Measurements from ENCODE around the gene MEDAG.

Gene MEDAG

DNA sequence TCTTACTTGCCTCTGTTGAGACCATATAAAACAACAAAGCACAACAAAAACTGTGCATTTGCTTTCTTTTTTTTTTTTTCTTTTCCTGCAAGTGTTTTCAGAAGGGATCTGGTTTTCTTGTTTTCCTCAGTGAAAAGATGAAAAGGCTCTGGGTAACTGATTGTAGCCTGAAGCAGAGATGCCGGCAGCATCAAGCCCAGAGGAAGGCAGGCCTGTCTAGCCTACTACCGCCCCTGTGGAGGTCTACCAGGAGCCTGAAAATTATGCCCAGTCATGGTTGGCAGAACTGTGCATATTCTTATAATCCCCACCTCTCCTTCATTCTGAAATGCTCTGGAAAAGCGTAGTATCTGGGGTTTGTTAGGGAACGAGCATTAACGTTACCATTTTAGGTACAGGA lies 32.6 kb upstream of the MEDAG start:
- POLR2A ChIA-PET, result no interaction called here
- Histone ChIP-seq H3K9me3 (ENCODE audit: control insufficient read depth, insufficient read depth, low read depth, low read length) (no peaks in the 10 kb centered on the region), H3K4me1 (ENCODE audit: control insufficient read depth, insufficient read depth, low read length) (no peaks in the 10 kb centered on the region), H3K4me3 (ENCODE audit: low read depth, low read length) (no peak overlapping the region), H3K36me3 (ENCODE audit: control insufficient read depth in 2 of 2, insufficient read depth in 1 of 2, low read length in 2 of 2) (no peaks in the 10 kb centered on the region), H3K27ac (ENCODE audit: extremely low read depth, low read depth, low read length) (no peak overlapping the region)
- no peak for TF ChIP-seq ZNF561 (tag by site-specific recombination; IDR thresholded peaks at IDR 0.05; ENCODE audit: borderline replicate concordance)
- TF ChIP-seq ZNF629 (tag by site-specific recombination; IDR thresholded peaks at IDR 0.05), result no peak
- TF ChIP-seq ZNF660 (tag by site-specific recombination; IDR thresholded peaks at IDR 0.05), result no peak
- TF ChIP-seq ZNF423 (tag by site-specific recombination; IDR thresholded peaks at IDR 0.05), result no peak
- TF ChIP-seq ZNF426 (tag by site-specific recombination; IDR thresholded peaks at IDR 0.05), result no peak
- TF ChIP-seq, protein P1, sequence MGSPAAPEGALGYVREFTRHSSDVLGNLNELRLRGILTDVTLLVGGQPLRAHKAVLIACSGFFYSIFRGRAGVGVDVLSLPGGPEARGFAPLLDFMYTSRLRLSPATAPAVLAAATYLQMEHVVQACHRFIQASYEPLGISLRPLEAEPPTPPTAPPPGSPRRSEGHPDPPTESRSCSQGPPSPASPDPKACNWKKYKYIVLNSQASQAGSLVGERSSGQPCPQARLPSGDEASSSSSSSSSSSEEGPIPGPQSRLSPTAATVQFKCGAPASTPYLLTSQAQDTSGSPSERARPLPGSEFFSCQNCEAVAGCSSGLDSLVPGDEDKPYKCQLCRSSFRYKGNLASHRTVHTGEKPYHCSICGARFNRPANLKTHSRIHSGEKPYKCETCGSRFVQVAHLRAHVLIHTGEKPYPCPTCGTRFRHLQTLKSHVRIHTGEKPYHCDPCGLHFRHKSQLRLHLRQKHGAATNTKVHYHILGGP (tag by site-specific recombination; IDR thresholded peaks at IDR 0.05), result no peak
- TF ChIP-seq, protein P2, sequence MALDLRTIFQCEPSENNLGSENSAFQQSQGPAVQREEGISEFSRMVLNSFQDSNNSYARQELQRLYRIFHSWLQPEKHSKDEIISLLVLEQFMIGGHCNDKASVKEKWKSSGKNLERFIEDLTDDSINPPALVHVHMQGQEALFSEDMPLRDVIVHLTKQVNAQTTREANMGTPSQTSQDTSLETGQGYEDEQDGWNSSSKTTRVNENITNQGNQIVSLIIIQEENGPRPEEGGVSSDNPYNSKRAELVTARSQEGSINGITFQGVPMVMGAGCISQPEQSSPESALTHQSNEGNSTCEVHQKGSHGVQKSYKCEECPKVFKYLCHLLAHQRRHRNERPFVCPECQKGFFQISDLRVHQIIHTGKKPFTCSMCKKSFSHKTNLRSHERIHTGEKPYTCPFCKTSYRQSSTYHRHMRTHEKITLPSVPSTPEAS (tag by site-specific recombination; IDR thresholded peaks at IDR 0.05), result no peak
- TF ChIP-seq KLF1 (tag by site-specific recombination; IDR thresholded peaks at IDR 0.05), result no peak
- TF ChIP-seq ZFP41 (tag by site-specific recombination; IDR thresholded peaks at IDR 0.05; ENCODE audit: borderline replicate concordance), result no peak
- TF ChIP-seq ZNF223 (tag by site-specific recombination; IDR thresholded peaks at IDR 0.05), result no peak
- no peak for TF ChIP-seq HOXD13 (CRISPR knock-in tag; IDR thresholded peaks at IDR 0.05; ENCODE audit: borderline replicate concordance)
- TF ChIP-seq HOXC10 (CRISPR knock-in tag; IDR thresholded peaks at IDR 0.05), result no peak
- TF ChIP-seq SCRT1 (tag by site-specific recombination; IDR thresholded peaks at IDR 0.05; ENCODE audit: borderline replicate concordance), result no peak
- no peak for TF ChIP-seq ZNF560 (tag by site-specific recombination; IDR thresholded peaks at IDR 0.05; ENCODE audit: borderline replicate concordance)
- TF ChIP-seq ZNF140 (tag by site-specific recombination; IDR thresholded peaks at IDR 0.05), result no peak
- CTCF ChIA-PET, result interaction anchor here (0.7 to 1.5 kb wide), 3 partner anchors 8 to 61 kb away, joined by 3 to 4 read pairs (median 3); no protein-coding TSS in a partner anchor

DNA sequence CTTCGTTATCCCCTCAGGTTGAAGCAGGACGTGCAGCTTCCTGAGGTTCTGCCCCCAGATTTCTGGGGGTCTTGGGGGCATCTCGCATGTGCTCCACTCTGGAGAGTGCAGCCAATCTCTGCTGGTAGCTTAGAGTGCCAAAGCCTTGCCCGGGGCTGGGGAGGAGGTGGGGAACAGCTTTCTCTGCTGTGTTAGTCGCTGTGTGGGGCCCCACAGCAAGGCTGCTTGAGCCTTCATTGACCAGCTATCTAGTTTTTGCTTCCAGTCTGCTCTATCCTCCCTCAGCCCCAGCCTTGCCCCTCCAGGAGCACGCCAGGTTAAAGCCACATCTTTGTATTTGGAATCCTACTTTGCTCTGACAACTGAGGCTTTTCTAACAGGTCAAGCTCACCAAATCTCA lies 32.0 kb upstream of the MEDAG start:
- H3K27ac ChIP-seq (ENCODE audit: extremely low read depth, low read depth, low read length), result no peak overlapping the region
- ChIA-PET POLR2A (no interaction called here), CTCF (interaction anchor here (1.0 to 1.5 kb wide), 2 partner anchors 9 to 19 kb away, joined by 3 to 4 read pairs; no protein-coding TSS in a partner anchor)
- TF ChIP-seq ZEB2 (tag by site-specific recombination; IDR thresholded peaks at IDR 0.05), result no peak
- TF ChIP-seq ZSCAN30 (tag by site-specific recombination; IDR thresholded peaks at IDR 0.05), result no peak
- no peak for TF ChIP-seq ZNF654 (tag by site-specific recombination; IDR thresholded peaks at IDR 0.05; ENCODE audit: low read depth)
- TF ChIP-seq, protein P3, sequence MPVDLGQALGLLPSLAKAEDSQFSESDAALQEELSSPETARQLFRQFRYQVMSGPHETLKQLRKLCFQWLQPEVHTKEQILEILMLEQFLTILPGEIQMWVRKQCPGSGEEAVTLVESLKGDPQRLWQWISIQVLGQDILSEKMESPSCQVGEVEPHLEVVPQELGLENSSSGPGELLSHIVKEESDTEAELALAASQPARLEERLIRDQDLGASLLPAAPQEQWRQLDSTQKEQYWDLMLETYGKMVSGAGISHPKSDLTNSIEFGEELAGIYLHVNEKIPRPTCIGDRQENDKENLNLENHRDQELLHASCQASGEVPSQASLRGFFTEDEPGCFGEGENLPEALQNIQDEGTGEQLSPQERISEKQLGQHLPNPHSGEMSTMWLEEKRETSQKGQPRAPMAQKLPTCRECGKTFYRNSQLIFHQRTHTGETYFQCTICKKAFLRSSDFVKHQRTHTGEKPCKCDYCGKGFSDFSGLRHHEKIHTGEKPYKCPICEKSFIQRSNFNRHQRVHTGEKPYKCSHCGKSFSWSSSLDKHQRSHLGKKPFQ (tag by site-specific recombination; IDR thresholded peaks at IDR 0.05), result no peak
- no peak for TF ChIP-seq ZNF433 (tag by site-specific recombination; IDR thresholded peaks at IDR 0.05; ENCODE audit: low read depth)
- TF ChIP-seq, protein P4, sequence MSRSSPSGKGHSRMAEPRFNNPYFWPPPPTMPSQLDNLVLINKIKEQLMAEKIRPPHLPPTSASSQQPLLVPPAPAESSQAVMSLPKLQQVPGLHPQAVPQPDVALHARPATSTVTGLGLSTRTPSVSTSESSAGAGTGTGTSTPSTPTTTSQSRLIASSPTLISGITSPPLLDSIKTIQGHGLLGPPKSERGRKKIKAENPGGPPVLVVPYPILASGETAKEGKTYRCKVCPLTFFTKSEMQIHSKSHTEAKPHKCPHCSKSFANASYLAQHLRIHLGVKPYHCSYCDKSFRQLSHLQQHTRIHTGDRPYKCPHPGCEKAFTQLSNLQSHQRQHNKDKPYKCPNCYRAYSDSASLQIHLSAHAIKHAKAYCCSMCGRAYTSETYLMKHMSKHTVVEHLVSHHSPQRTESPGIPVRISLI (tag by site-specific recombination; IDR thresholded peaks at IDR 0.05), result no peak
- TF ChIP-seq ZFP69B (tag by site-specific recombination; IDR thresholded peaks at IDR 0.05), result no peak
- TF ChIP-seq ZNF624 (tag by site-specific recombination; IDR thresholded peaks at IDR 0.05), result no peak
- TF ChIP-seq, protein P5, sequence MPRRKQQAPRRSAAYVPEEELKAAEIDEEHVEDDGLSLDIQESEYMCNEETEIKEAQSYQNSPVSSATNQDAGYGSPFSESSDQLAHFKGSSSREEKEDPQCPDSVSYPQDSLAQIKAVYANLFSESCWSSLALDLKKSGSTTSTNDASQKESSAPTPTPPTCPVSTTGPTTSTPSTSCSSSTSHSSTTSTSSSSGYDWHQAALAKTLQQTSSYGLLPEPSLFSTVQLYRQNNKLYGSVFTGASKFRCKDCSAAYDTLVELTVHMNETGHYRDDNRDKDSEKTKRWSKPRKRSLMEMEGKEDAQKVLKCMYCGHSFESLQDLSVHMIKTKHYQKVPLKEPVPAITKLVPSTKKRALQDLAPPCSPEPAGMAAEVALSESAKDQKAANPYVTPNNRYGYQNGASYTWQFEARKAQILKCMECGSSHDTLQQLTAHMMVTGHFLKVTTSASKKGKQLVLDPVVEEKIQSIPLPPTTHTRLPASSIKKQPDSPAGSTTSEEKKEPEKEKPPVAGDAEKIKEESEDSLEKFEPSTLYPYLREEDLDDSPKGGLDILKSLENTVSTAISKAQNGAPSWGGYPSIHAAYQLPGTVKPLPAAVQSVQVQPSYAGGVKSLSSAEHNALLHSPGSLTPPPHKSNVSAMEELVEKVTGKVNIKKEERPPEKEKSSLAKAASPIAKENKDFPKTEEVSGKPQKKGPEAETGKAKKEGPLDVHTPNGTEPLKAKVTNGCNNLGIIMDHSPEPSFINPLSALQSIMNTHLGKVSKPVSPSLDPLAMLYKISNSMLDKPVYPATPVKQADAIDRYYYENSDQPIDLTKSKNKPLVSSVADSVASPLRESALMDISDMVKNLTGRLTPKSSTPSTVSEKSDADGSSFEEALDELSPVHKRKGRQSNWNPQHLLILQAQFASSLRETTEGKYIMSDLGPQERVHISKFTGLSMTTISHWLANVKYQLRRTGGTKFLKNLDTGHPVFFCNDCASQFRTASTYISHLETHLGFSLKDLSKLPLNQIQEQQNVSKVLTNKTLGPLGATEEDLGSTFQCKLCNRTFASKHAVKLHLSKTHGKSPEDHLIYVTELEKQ (tag by site-specific recombination; IDR thresholded peaks at IDR 0.05; ENCODE audit: borderline replicate concordance), result no peak
- TF ChIP-seq, protein P6, sequence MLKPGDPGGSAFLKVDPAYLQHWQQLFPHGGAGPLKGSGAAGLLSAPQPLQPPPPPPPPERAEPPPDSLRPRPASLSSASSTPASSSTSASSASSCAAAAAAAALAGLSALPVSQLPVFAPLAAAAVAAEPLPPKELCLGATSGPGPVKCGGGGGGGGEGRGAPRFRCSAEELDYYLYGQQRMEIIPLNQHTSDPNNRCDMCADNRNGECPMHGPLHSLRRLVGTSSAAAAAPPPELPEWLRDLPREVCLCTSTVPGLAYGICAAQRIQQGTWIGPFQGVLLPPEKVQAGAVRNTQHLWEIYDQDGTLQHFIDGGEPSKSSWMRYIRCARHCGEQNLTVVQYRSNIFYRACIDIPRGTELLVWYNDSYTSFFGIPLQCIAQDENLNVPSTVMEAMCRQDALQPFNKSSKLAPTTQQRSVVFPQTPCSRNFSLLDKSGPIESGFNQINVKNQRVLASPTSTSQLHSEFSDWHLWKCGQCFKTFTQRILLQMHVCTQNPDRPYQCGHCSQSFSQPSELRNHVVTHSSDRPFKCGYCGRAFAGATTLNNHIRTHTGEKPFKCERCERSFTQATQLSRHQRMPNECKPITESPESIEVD (tag by site-specific recombination; IDR thresholded peaks at IDR 0.05), result no peak
- TF ChIP-seq ZNF174 (tag by site-specific recombination; IDR thresholded peaks at IDR 0.05), result no peak
- no peak for TF ChIP-seq ZNF324 (tag by site-specific recombination; IDR thresholded peaks at IDR 0.05)

More for the DNA sequence above, 32.0 kb upstream of the MEDAG start:
- Histone ChIP-seq H3K4me1 (ENCODE audit: control insufficient read depth, insufficient read depth, low read length) (no peaks in the 10 kb centered on the region), H3K9me3 (ENCODE audit: control insufficient read depth, insufficient read depth, low read depth, low read length) (no peaks in the 10 kb centered on the region), H3K36me3 (ENCODE audit: control insufficient read depth in 2 of 2, insufficient read depth in 1 of 2, low read length in 2 of 2) (no peaks in the 10 kb centered on the region), H3K4me3 (ENCODE audit: low read depth, low read length) (no peak overlapping the region)
